NOMO-1 (cell line): ENCODE measurements around the gene ZFYVE21.

Experiments
- DNase-seq, 2 experiments: peaks; one replicate each; lab custom pipeline; 2025; ENCODE audit not compliant: unreplicated experiment in 2 of 2; lab: John Stamatoyannopoulos, UW

Gene ZFYVE21

GRCh38 chr14:103721334-103722120, 5.9 kb downstream of the ZFYVE21 start:
- DNase-seq: no peak

GRCh38 chr14:103723748-103724081, 8.1 kb downstream of the ZFYVE21 start:
- DNase-seq: no peak

- DNase-seq: no peak
These were observed 8.5 kb downstream of the ZFYVE21 start for GRCh38 chr14:103724116-103724515.

GRCh38 chr14:103725001-103725682, 9.5 kb downstream of the ZFYVE21 start:
- DNase-seq: no peak

GRCh38 chr14:103725739-103726395, 10.3 kb downstream of the ZFYVE21 start:
- no peak for DNase-seq

GRCh38 chr14:103726474-103726873, 10.9 kb downstream of the ZFYVE21 start:
- DNase-seq: no peak

- no peak for DNase-seq
These were observed 11.8 kb downstream of the ZFYVE21 start for GRCh38 chr14:103727313-103727980.

GRCh38 chr14:103728141-103728540, 12.5 kb downstream of the ZFYVE21 start:
- DNase-seq: no peak

- DNase-seq: no peak
These were observed 13.1 kb downstream of the ZFYVE21 start for GRCh38 chr14:103728721-103729120.

- no peak for DNase-seq
These were observed 14.2 kb downstream of the ZFYVE21 start for GRCh38 chr14:103729496-103730448.

GRCh38 chr14:103730490-103731035, 15.0 kb downstream of the ZFYVE21 start:
- DNase-seq: no peak

GRCh38 chr14:103731481-103731880, 15.9 kb downstream of the ZFYVE21 start:
- no peak for DNase-seq

GRCh38 chr14:103731916-103732867, 16.6 kb downstream of the ZFYVE21 start:
- DNase-seq: no peak

GRCh38 chr14:103732868-103733620, 17.4 kb downstream of the ZFYVE21 start:
- DNase-seq: no peak

- no peak for DNase-seq
These were observed 18.0 kb downstream of the ZFYVE21 start for GRCh38 chr14:103733651-103734050.

GRCh38 chr14:103734081-103734888, 18.7 kb downstream of the ZFYVE21 start:
- no peak for DNase-seq

- no peak for DNase-seq
These were observed 19.4 kb downstream of the ZFYVE21 start for GRCh38 chr14:103735022-103735421.
